ENCODE results near the gene ARMC7.

GRCh38 chr17:75102385-75102821, 7.4 kb upstream of the ARMC7 start:
- TF ChIP-seq CTCF (IDR thresholded peaks at IDR 0.05) (no peak), POLR2A (IDR thresholded peaks at IDR 0.05) (no peak)

Data from testis (tissue), 2 donors.